HepG2 (cell line): Measurements from ENCODE around the gene ABCG8. TPM values are rescaled to one million over a fixed set of nuclear protein-coding genes. Genes with fewer than 3 reads are reported as not detected.

ENCODE experiments used
- BRCA1 ChIP-seq: sonication (generic); formaldehyde crosslinking; IDR thresholded peaks from 2 replicates; pipeline ENCODE4 v1.4.0; 2020; ENCODE audit warnings: missing genetic modification reagents
- JUND ChIP-seq: sonication (generic); formaldehyde crosslinking; IDR thresholded peaks from 2 replicates; pipeline ENCODE4 v1.8.0; 2022; ENCODE audit warnings: mild to moderate bottlenecking, missing genetic modification reagents
- PAX8 ChIP-seq: sonication (generic); formaldehyde crosslinking; IDR thresholded peaks from 2 replicates; pipeline ENCODE4 v1.8.0; 2022; ENCODE audit warnings: mild to moderate bottlenecking, missing genetic modification reagents, borderline replicate concordance
- PRDM4 ChIP-seq: sonication (generic); formaldehyde crosslinking; IDR thresholded peaks from 2 replicates; pipeline ENCODE4 v1.9.0; 2021; ENCODE audit warnings: missing genetic modification reagents, borderline replicate concordance
- SATB2 ChIP-seq: sonication (generic); formaldehyde crosslinking; IDR thresholded peaks from 2 replicates; pipeline ENCODE4 v1.5.0; 2020; ENCODE audit warnings: missing genetic modification reagents
- ZNF451 ChIP-seq: sonication (generic); formaldehyde crosslinking; IDR thresholded peaks from 2 replicates; pipeline ENCODE4 v1.5.0; 2020; ENCODE audit warnings: mild to moderate bottlenecking, missing genetic modification reagents
- polyA plus RNA-seq, 8 experiments: library from polyadenylated mRNA; depleted of rRNA in 3 of 8; stranded (reverse) in 7 of 8; unstranded in 1 of 8; fragments of >200 nt; fragmentation: Illumina TruSeq in 4 of 8; extraction: Trizol in 4 of 8; gene quantifications; 2 replicates each; pipeline versions ENCODE4 v1.2.1 to v1.2.3, GENCODE V29; 2011 to 2016; ENCODE audit warnings: low read depth in 4 of 8, missing spikeins in 1 of 8, mixed read lengths in 1 of 8; ENCODE audit not compliant: insufficient read depth in 1 of 8
- total RNA-seq, 5 experiments: library from RNA; depleted of rRNA; stranded (reverse); fragments of >200 nt; fragmentation: Illumina TruSeq; extraction: Trizol; gene quantifications; 2 replicates each; pipeline ENCODE4 v1.2.3, GENCODE V29; 2016; ENCODE audit warnings: low read depth in 1 of 5
- TF ChIP-seq, protein P1 (sequence below): sonication (generic); formaldehyde crosslinking; IDR thresholded peaks from one replicate; pipeline ENCODE4 v1.5.1; 2020; ENCODE audit warnings: mild to moderate bottlenecking, missing genetic modification reagents; ENCODE audit errors: not compliant biosample characterization
- TF ChIP-seq, protein P2 (sequence below): IDR thresholded peaks from 2 replicates; pipeline ENCODE4 v1.6.1; 2016; ENCODE audit warnings: low read depth, missing genetic modification reagents, missing compliant biosample characterization

ABCG8 gene
- total and polyA plus RNA-seq, 2 of the 13 experiments (the other 11 are each of a cell fraction or from before 2014, with no cell fraction given) = 8.1 to 8.8 TPM

DNA sequence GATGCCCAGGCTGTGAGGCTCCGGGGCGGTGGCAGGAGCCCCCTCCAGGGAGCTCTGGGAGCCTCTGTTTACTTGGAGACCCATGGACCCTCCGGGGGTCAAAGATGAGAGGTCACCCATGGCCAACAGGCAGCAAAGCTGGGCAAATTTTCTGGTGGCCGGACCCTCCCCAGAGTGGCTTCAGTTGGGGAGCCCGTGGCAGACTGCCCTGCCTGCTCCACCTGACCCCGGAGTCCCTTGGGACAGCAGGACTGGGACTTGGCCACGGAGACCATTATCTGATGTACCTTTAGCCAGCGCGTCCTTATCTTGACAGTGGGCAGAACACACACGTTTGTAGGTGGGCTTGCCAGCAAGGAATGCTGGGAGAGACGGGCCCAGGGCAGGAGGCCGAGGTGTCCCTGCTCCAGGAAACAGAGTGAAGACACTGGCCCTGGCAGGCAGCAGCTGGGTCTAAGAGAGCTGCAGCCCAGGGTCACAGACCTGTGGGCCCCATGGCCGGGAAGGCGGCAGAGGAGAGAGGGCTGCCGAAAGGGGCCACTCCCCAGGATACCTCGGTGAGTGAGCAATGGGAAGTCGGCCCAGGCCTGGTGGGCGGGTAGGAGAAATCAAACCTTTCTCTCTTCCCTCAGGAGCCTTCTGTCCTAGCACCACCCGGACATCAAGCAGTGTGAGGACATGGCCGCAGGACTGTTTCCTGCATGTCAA is at the start of gene ABCG8, which contains the start of gene ABCG5 (continued):
- TF ChIP-seq, protein P1, sequence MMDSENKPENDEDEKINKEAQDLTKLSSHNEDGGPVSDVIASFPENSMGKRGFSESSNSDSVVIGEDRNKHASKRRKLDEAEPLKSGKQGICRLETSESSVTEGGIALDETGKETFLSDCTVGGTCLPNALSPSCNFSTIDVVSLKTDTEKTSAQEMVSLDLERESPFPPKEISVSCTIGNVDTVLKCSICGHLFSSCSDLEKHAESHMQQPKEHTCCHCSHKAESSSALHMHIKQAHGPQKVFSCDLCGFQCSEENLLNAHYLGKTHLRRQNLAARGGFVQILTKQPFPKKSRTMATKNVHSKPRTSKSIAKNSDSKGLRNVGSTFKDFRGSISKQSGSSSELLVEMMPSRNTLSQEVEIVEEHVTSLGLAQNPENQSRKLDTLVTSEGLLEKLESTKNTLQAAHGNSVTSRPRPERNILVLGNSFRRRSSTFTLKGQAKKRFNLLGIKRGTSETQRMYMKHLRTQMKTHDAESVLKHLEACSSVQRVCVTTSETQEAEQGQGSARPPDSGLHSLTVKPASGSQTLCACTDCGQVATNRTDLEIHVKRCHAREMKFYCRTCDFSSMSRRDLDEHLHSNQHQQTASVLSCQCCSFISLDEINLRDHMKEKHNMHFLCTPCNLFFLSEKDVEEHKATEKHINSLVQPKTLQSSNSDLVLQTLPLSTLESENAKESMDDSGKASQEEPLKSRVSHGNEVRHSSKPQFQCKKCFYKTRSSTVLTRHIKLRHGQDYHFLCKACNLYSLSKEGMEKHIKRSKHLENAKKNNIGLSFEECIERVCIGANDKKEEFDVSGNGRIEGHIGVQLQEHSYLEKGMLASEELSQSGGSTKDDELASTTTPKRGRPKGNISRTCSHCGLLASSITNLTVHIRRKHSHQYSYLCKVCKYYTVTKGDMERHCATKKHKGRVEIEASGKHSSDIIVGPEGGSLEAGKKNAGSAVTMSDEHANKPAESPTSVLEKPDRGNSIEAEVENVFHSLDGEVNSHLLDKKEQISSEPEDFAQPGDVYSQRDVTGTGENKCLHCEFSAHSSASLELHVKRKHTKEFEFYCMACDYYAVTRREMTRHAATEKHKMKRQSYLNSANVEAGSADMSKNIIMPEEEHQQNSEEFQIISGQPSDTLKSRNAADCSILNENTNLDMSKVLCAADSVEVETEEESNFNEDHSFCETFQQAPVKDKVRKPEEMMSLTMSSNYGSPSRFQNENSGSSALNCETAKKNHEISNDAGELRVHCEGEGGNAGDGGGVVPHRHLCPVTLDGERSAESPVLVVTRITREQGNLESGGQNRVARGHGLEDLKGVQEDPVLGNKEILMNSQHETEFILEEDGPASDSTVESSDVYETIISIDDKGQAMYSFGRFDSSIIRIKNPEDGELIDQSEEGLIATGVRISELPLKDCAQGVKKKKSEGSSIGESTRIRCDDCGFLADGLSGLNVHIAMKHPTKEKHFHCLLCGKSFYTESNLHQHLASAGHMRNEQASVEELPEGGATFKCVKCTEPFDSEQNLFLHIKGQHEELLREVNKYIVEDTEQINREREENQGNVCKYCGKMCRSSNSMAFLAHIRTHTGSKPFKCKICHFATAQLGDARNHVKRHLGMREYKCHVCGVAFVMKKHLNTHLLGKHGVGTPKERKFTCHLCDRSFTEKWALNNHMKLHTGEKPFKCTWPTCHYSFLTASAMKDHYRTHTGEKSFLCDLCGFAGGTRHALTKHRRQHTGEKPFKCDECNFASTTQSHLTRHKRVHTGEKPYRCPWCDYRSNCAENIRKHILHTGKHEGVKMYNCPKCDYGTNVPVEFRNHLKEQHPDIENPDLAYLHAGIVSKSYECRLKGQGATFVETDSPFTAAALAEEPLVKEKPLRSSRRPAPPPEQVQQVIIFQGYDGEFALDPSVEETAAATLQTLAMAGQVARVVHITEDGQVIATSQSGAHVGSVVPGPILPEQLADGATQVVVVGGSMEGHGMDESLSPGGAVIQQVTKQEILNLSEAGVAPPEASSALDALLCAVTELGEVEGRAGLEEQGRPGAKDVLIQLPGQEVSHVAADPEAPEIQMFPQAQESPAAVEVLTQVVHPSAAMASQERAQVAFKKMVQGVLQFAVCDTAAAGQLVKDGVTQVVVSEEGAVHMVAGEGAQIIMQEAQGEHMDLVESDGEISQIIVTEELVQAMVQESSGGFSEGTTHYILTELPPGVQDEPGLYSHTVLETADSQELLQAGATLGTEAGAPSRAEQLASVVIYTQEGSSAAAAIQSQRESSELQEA (CRISPR knock-in tag) = no peak
- TF ChIP-seq JUND (CRISPR knock-in tag) (no peak; the same call in 1 of the 2 replicates), PRDM4 (CRISPR knock-in tag) (no peak), PAX8 (CRISPR knock-in tag) (0 out of 2 replicates have a peak, but pooled peaks have one; percentile 29), BRCA1 (CRISPR knock-in tag) (0 out of 2 replicates have a peak, but pooled peaks have one; percentile 53), ZNF451 (CRISPR knock-in tag) (peak; percentile 47; the same call in 1 of the 2 replicates), SATB2 (CRISPR knock-in tag) (peak; percentile 64; the same call in 1 of the 2 replicates)
- TF ChIP-seq, protein P2, sequence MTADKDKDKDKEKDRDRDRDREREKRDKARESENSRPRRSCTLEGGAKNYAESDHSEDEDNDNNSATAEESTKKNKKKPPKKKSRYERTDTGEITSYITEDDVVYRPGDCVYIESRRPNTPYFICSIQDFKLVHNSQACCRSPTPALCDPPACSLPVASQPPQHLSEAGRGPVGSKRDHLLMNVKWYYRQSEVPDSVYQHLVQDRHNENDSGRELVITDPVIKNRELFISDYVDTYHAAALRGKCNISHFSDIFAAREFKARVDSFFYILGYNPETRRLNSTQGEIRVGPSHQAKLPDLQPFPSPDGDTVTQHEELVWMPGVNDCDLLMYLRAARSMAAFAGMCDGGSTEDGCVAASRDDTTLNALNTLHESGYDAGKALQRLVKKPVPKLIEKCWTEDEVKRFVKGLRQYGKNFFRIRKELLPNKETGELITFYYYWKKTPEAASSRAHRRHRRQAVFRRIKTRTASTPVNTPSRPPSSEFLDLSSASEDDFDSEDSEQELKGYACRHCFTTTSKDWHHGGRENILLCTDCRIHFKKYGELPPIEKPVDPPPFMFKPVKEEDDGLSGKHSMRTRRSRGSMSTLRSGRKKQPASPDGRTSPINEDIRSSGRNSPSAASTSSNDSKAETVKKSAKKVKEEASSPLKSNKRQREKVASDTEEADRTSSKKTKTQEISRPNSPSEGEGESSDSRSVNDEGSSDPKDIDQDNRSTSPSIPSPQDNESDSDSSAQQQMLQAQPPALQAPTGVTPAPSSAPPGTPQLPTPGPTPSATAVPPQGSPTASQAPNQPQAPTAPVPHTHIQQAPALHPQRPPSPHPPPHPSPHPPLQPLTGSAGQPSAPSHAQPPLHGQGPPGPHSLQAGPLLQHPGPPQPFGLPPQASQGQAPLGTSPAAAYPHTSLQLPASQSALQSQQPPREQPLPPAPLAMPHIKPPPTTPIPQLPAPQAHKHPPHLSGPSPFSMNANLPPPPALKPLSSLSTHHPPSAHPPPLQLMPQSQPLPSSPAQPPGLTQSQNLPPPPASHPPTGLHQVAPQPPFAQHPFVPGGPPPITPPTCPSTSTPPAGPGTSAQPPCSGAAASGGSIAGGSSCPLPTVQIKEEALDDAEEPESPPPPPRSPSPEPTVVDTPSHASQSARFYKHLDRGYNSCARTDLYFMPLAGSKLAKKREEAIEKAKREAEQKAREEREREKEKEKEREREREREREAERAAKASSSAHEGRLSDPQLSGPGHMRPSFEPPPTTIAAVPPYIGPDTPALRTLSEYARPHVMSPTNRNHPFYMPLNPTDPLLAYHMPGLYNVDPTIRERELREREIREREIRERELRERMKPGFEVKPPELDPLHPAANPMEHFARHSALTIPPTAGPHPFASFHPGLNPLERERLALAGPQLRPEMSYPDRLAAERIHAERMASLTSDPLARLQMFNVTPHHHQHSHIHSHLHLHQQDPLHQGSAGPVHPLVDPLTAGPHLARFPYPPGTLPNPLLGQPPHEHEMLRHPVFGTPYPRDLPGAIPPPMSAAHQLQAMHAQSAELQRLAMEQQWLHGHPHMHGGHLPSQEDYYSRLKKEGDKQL = no peak
